Stimulated activated naive CD4-positive, alpha-beta T cell treated with Interleukin-2 at 50 U/mL for 16 hours (primary cell): Measurements from ENCODE around the gene SLC35E2B.

Experiments
- DNase-seq: peaks from one replicate; lab custom pipeline; 2025; lab: John Stamatoyannopoulos, UW

SLC35E2B gene

GRCh38 chr1:1609822-1610485, 82.6 kb downstream of the SLC35E2B start:
- no peak for DNase-seq
